H1 (cell line): Measurements from ENCODE around the gene ASTN2. TPM values are rescaled to one million over a fixed set of nuclear protein-coding genes. Genes with fewer than 3 reads are reported as not detected.

Experiments
- CHD1 ChIP-seq: IDR thresholded peaks from 2 replicates; pipeline ENCODE4 v1.6.1; 2012; ENCODE audit warnings: low read depth, low read length, improper control_type of control experiment
- RBBP5 ChIP-seq: IDR thresholded peaks from 2 replicates; pipeline ENCODE4 v1.7.1; 2012; ENCODE audit warnings: low read depth, mild to moderate bottlenecking, inconsistent platforms, low read length, moderate library complexity, borderline replicate concordance
- SAP30 ChIP-seq: fragments of 300-600 bp; sonication (generic); IDR thresholded peaks from 2 replicates; pipeline ENCODE4 v1.7.1; 2012; ENCODE audit warnings: low read length, moderate library complexity, mild to moderate bottlenecking, inconsistent platforms; ENCODE audit not compliant: insufficient read depth, insufficient replicate concordance
- TEAD4 ChIP-seq: IDR thresholded peaks from 2 replicates; pipeline ENCODE4 v1.6.1; 2012; ENCODE audit warnings: low read depth, low read length, inconsistent platforms, mixed read lengths
- polyA plus RNA-seq, 7 experiments: library from polyadenylated mRNA; depleted of rRNA in 3 of 7; stranded (reverse) in 5 of 7; unstranded in 2 of 7; fragments of >200 nt in 5 of 7; fragments of 200-250 nt in 2 of 7; gene quantifications; 1 replicate in 5 of 7; 2 replicates in 1 of 7; 4 replicates in 1 of 7; pipeline versions ENCODE4 v1.2.1 to v1.2.3, GENCODE V29; 2011 to 2013; ENCODE audit warnings: missing spikeins in 2 of 7, mixed read lengths in 2 of 7
- total RNA-seq: library from RNA; stranded (reverse); fragmentation: NEBNext Ultra II Directional; extraction: Animal tissue kit (Norgen Biotek cat#: 25700); gene quantifications from 2 replicates; pipeline ENCODE4 v1.2.1, GENCODE V29; 2021

Gene ASTN2
- total and polyA plus RNA-seq, 2 of the 8 experiments (the other 6 are each of a cell fraction or from before 2014, with no cell fraction given) = 8.2 to 13.7 TPM

- no peak for TF ChIP-seq SAP30
- TF ChIP-seq TEAD4 = no peak
- TF ChIP-seq CHD1 = no peak
- no peak for TF ChIP-seq RBBP5
Measured at GRCh38 chr9:116819116-116819515, 595.7 kb downstream of the ASTN2 start (continued).
